Progenitor cell of endocrine pancreas (in vitro differentiated cells): ENCODE data around the gene LRRC28. TPM values are rescaled to one million over a fixed set of nuclear protein-coding genes. Genes with fewer than 3 reads are reported as not detected.

Experiments
- DNase-seq: peaks from one replicate; pipeline ENCODE4 v3.0.0; 2021; ENCODE audit warnings: low spot score; ENCODE audit not compliant: unreplicated experiment
- H3K27ac Mint-ChIP-seq: 2 replicates; pipeline ENCODE4 v1.8.0; 2021; ENCODE audit warnings: mild to moderate bottlenecking, moderate library complexity, mixed read lengths
- H3K27me3 Mint-ChIP-seq: 2 replicates; pipeline ENCODE4 v1.8.0; 2021; ENCODE audit warnings: mixed read lengths
- H3K36me3 Mint-ChIP-seq: 2 replicates; pipeline ENCODE4 v1.8.0; 2022; ENCODE audit warnings: mixed read lengths; ENCODE audit not compliant: insufficient read depth
- H3K4me1 Mint-ChIP-seq: 2 replicates; pipeline ENCODE4 v1.8.0; 2021; ENCODE audit warnings: low read depth, mixed read lengths
- H3K4me3 Mint-ChIP-seq: 2 replicates; pipeline ENCODE4 v1.8.0; 2021; ENCODE audit warnings: low read depth, mild to moderate bottlenecking, moderate library complexity, mixed read lengths
- H3K9me3 Mint-ChIP-seq: 2 replicates; pipeline ENCODE4 v1.8.0; 2021; ENCODE audit warnings: low read depth, mixed read lengths
- CTCF ChIP-seq: fragments of 200-600 bp; sonication (generic); IDR thresholded peaks from one replicate; pipeline ENCODE4 v1.5.0; 2021; ENCODE audit warnings: antibody characterized with exemption, mild to moderate bottlenecking; ENCODE audit not compliant: unreplicated experiment
- total RNA-seq: library from RNA; stranded (reverse); gene quantifications from 2 replicates; pipeline ENCODE4 v1.2.1, GENCODE V29; 2021

Gene LRRC28
- total RNA-seq, 1 donor from 2014 or later: 36.5 TPM

- no peak for TF ChIP-seq CTCF
- Mint-ChIP-seq H3K9me3 (no peaks in the 10 kb centered on the region), H3K36me3 (no peaks in the 10 kb centered on the region), H3K4me3 (no peak overlapping the region), H3K27ac (no peak overlapping the region), H3K27me3 (no peaks in the 10 kb centered on the region), H3K4me1 (no peaks in the 10 kb centered on the region)
- DNase-seq: no peak
These were observed 163.8 kb downstream of the LRRC28 start for GRCh38 chr15:99414755-99415731.

- H3K27me3 Mint-ChIP-seq: no peaks in the 10 kb centered on the region
- no peak for TF ChIP-seq CTCF
- H3K27ac Mint-ChIP-seq: no peak overlapping the region
- no peak overlapping the region for H3K4me3 Mint-ChIP-seq
- H3K36me3 Mint-ChIP-seq: no peaks in the 10 kb centered on the region
- DNase-seq: no peak
- peaks cover 4% of the 10 kb centered on the region for H3K4me1 Mint-ChIP-seq
- peaks cover 8% of the 10 kb centered on the region for H3K9me3 Mint-ChIP-seq
These were observed 165.2 kb downstream of the LRRC28 start for GRCh38 chr15:99416191-99417188.

- DNase-seq: no peak
- no peak for TF ChIP-seq CTCF
- no peak overlapping the region for H3K4me3 Mint-ChIP-seq
- H3K4me1 Mint-ChIP-seq: peaks cover 4% of the 10 kb centered on the region
- no peak overlapping the region for H3K27ac Mint-ChIP-seq
- H3K9me3 Mint-ChIP-seq: peaks cover 11% of the 10 kb centered on the region
- no peaks in the 10 kb centered on the region for H3K27me3 Mint-ChIP-seq
- no peaks in the 10 kb centered on the region for H3K36me3 Mint-ChIP-seq
These were observed 169.9 kb downstream of the LRRC28 start for GRCh38 chr15:99421172-99421656.

DNA sequence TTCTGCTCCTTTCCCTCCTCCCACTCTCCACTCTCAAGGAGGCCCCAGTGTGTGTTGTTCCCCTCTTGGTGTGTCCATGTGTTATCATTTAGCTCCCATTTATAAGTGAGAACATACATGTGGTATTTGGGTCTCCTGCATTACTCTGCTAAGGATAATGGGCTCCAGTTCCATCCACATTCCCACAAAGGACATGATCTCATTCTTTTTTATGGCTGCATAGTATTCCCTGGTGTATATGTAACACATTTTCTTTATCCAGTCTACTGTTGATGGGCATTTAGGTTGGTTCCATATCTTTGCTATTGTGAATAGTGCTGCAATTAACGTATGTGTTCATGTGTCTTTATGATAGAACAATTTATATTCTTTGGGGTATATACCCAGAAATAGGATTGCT lies 170.5 kb downstream of the LRRC28 start:
- no peak for DNase-seq
- H3K9me3 Mint-ChIP-seq: peaks cover 11% of the 10 kb centered on the region
- no peaks in the 10 kb centered on the region for H3K36me3 Mint-ChIP-seq
- H3K27ac Mint-ChIP-seq: no peak overlapping the region
- no peak overlapping the region for H3K4me3 Mint-ChIP-seq
- H3K27me3 Mint-ChIP-seq: peaks cover 3% of the 10 kb centered on the region
- TF ChIP-seq CTCF: no peak
- H3K4me1 Mint-ChIP-seq: peaks cover 4% of the 10 kb centered on the region
